Left cardiac atrium (tissue), 4 donors: Measurements from ENCODE around the gene EPS8L1. TPM values are rescaled to one million over a fixed set of nuclear protein-coding genes. Genes with fewer than 3 reads are reported as not detected.
"Not testable (repeated sequence)": the region's sequence is repeated elsewhere in the genome, so short reads cannot be mapped to it uniquely, and the experiment has no call there.

ENCODE experiments used
- ATAC-seq, 2 donors: fragments of 200-7000 bp; cut with Tn5 transposase; one replicate each; pipeline ENCODE4 v1.9.1; 2020; ENCODE audit warnings: mild to moderate bottlenecking in 2 of 2, moderate library complexity in 2 of 2
- DNase-seq: peaks from one replicate; pipeline ENCODE4 v3.0.0-alpha.2; 2020
- intact Hi-C, 2 donors: fragments of 100-400 bp; cut with DNase I; formaldehyde crosslinking; loops; one replicate each; pipeline versions ENCODE4 v1.14.1 to v1.15.1; 2022 to 2023
- total RNA-seq, 2 donors: library from RNA; stranded (reverse); fragmentation: NEBNext Ultra II Directional; extraction: Animal tissue kit (Norgen Biotek cat#: 25700); gene quantifications; one replicate each; pipeline ENCODE4 v1.2.1, GENCODE V29; 2021
- donor health status: DM: no; HTN: yes; CAD: no.
- donor health status: DM: no; HTN: yes; CAD: no; lungs with severe emphysema.
- donor health status: DM: yes; HTN: yes; CAD: no.
- donor health status: Dilated cardiomyopathy.

EPS8L1 gene
- total RNA-seq, 2 donors from 2014 or later: 2.2 to 3.7 TPM

GRCh38 chr19:55046975-55047622 lies 28.6 kb upstream of the EPS8L1 start:
- intact Hi-C loops: no loop called here
- ATAC-seq (no peak), DNase-seq (no peak)

- no peak for DNase-seq
- intact Hi-C loops: no loop called here
- ATAC-seq: no peak
These were observed 27.7 kb upstream of the EPS8L1 start for GRCh38 chr19:55047951-55048350.

GRCh38 chr19:55048446-55048845 lies 27.2 kb upstream of the EPS8L1 start:
- no peak for ATAC-seq
- intact Hi-C loops: no loop called here
- DNase-seq: no peak

GRCh38 chr19:55050749-55051532 lies 24.7 kb upstream of the EPS8L1 start:
- no peak for ATAC-seq
- intact Hi-C loops: no loop called here
- DNase-seq: no peak

GRCh38 chr19:55053735-55054134 lies 21.9 kb upstream of the EPS8L1 start:
- intact Hi-C loops: no loop called here
- DNase-seq (no peak), ATAC-seq (no peak)

GRCh38 chr19:55056827-55057226 lies 18.8 kb upstream of the EPS8L1 start:
- no peak for DNase-seq
- no peak for ATAC-seq
- intact Hi-C loops: no loop called here

GRCh38 chr19:55058781-55059610 lies 16.7 kb upstream of the EPS8L1 start:
- intact Hi-C loops: no loop called here
- no peak for ATAC-seq
- no peak for DNase-seq

- DNase-seq, ATAC-seq, intact Hi-C loops: not testable (repeated sequence)
These were observed 15.4 kb upstream of the EPS8L1 start for GRCh38 chr19:55060287-55060686.

- intact Hi-C loops: no loop called here
These were observed 12.8 kb upstream of the EPS8L1 start, which contains the start of gene RDH13 for GRCh38 chr19:55062735-55063491. Gene RDH13, minus strand, starts transcription at chr19:55063148. Its CDS starts 116 bp downstream, at chr19:55063032.

GRCh38 chr19:55063492-55063843 lies 12.2 kb upstream of the EPS8L1 start:
- ATAC-seq (no peak), DNase-seq (no peak)
- intact Hi-C loops: no loop called here

More at GRCh38 chr19:55062735-55063491, 12.8 kb upstream of the EPS8L1 start, which contains the start of gene RDH13:
- DNase-seq (peak; percentile 98), ATAC-seq (peak; percentile 100)

GRCh38 chr19:55065516-55065915 lies 10.2 kb upstream of the EPS8L1 start:
- ATAC-seq, intact Hi-C loops, DNase-seq: not testable (repeated sequence)

- no peak for ATAC-seq
- no peak for DNase-seq
- intact Hi-C loops: no loop called here
These were observed 9.5 kb upstream of the EPS8L1 start for GRCh38 chr19:55066107-55066709.

GRCh38 chr19:55067869-55068268 lies 7.8 kb upstream of the EPS8L1 start:
- intact Hi-C loops: no loop called here
- ATAC-seq: no peak
- no peak for DNase-seq

- DNase-seq: peak; percentile 54
- ATAC-seq: peak in 1 of 2 donors; percentile 48
- intact Hi-C loops: no loop called here
These were observed 6.5 kb upstream of the EPS8L1 start for GRCh38 chr19:55068950-55069864.

- DNase-seq (no peak), ATAC-seq (no peak)
- intact Hi-C loops: no loop called here
These were observed 5.8 kb upstream of the EPS8L1 start for GRCh38 chr19:55069865-55070197.

- intact Hi-C loops: no loop called here
- ATAC-seq (no peak), DNase-seq (no peak)
These were observed 5.1 kb upstream of the EPS8L1 start for GRCh38 chr19:55070466-55071128.

- DNase-seq (peak; percentile 41), ATAC-seq (peak in 1 of 2 donors; percentile 76)
- intact Hi-C loops: no loop called here
These were observed 4.6 kb upstream of the EPS8L1 start for GRCh38 chr19:55071129-55071502.
